Fibroblast of skin of right quadriceps (primary cell): ENCODE measurements around the gene TRMT6.

Source experiments
- DNase-seq: peaks from one replicate; pipeline ENCODE4 v3.0.0-alpha.2; 2013

Gene TRMT6

DNA sequence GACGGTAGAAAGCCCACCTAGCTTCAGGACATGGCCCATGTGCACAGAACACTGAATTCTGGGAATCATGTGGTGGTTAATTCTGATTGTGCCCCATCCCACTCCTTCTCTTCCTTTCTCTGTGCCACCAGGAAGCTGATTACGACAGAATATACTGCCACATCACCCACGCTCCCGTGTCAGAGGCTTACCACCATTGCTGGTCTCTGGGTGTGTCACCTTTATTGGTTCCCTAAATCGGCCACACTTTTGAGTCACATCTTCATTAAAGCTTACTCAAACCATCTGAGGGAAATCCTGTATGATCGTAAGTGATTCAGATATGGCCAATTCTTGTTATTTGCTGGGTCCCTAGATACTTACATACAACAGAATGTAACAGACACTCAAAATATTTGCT is 3.1 kb downstream of the TRMT6 start:
- no peak for DNase-seq

DNA sequence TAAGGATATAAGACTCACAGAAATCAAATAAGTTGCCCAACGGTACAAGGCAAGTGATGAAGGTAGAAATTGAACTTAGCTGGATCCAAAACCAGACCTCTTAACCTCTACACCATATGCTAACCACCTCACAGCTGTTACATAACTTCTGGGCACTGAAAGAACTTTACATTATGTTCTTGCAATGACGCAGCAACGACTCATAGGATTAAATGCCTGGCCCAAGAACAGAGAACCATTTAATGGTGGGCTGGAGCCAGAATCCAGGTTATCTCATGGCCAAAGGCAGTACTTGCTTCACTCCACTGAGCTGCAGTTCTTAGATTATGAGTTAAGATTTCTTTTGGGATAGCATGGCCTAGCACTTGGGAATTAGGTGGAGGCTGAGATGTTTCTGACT is 4.4 kb downstream of the TRMT6 start:
- DNase-seq = peak; percentile 71

DNA sequence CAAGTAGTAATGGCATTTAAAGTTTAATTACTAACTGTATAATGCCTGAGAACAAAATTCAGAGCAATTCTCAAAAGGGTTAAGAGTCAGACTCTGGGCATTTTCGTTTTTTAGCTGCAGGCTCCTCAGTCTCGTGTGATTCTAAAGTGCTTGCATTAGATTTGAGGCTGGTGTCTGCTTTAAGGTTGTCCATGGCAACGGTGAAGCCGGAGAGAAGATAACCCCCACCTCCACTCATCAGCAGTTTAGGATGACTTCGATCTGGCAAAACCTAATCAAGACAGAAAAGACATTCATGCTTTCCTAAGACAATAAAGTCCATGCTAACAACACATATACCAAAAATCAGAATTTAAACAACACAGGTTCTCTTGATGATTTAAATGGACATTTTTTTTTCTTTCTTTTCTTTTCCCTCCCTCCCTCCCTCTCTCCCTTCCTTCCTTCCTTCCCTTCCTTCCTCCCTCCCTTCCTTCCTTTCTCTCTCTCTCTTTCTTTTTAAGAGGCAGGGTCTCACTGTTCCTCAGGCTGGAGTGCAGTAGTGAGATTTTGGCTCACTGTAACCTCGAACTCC is 11.8 kb downstream of the TRMT6 start:
- DNase-seq = no peak

DNA sequence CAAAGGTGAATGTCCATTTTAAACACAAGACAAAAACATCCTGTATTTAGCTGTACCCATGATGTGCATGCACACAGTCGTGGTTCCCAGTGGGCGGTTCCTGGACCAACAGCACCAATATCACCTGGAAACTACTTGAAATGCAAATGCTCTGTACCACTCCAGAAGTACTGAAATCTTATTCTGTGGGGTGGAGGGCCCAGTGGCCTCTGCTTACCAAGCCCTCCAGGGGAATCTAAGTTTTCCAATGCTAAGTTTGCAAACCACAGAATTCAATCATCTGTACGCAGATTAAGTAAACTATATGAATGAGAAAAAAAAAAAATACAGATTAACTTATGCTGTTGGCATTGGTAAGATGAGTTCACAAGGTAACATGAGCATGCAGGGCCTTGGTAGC is 14.1 kb downstream of the TRMT6 start:
- no peak for DNase-seq

DNA sequence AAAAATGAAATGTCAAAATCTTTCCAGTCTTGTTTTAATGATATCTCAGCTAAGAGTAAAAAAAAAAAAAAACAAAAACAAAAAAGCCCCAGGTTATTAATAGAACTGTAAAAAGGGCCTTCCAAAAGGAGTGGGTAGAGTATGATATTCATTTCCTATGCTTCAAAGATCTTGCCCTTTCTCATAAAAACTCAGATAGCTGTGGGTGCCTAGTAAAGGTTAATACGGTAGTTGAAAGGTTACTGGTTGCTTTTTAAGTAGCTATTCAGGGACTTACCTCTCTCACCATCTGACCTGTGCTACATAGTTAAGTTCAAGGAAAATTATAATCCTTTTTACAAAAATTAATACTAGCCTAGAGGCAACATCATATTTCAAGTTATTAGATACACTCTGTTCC is 14.9 kb downstream of the TRMT6 start:
- DNase-seq = no peak

DNA sequence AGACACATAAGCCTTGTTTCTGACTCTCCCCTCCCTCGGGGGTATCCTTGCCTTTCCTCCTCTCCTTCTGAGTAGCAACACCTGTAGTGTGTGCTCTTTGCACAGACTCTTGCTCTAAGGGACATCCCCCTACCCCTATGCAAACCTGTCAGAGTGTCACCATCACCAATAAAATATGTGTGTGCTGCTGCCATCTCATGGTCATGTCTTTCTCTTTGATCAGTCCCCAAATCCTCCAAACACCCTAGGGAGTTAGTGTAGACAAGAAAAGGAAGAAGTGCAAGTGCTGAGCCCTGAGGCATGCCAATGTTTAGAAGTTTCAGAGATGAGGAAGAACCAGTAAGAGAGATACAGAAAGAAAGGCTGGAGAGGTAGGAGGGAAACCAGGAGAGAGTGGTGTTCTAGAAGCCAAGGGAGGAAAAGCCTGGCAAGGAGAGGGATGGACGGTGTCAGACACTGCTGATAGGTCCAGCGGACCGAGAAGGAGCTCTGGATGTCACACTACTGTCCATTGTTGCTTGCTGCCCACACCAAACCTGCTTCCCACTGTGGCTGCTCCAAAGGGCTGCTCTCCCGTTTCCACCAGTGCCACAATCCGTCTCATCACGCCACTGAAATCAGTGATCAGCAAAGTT is 16.4 kb downstream of the TRMT6 start:
- DNase-seq = no peak

DNA sequence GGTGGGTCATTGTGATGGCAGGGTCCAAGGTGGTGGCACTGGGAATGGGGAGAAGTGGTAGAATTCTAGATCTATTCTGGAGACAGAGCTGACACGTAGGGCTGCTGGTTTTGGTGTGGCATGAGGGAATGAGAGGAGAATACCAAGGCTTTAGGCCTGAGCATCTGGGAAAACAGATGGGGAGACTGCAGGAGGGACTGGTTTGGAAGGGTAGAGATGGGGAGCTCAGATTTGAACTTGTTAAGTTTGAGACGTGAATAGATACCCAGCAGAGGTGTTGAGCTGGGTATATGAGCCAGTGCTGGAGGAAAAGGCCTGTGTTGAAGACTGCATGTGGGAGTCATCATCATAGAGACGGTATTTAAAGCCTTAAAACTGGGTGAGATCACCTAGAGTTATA is 17.5 kb downstream of the TRMT6 start:
- no peak for DNase-seq

DNA sequence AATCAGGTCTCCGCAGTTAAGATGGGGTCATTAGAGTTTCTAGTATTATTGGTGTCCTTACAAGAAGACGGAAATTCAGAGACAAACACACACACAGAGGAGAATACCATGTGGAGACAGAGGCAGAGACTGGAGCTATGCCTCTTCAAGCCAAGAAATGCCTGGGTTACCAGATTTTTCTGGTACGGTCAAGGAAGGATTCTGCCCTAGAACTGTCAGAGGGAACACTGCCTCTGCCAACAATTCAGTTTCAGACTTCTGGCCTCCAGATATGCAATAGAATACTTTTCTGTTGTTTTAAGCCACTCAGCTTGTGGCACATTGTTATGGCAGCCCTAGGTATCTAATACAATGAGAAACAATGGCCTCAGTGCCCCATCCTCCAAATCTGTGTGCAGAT is 18.9 kb downstream of the TRMT6 start:
- DNase-seq = no peak

DNA sequence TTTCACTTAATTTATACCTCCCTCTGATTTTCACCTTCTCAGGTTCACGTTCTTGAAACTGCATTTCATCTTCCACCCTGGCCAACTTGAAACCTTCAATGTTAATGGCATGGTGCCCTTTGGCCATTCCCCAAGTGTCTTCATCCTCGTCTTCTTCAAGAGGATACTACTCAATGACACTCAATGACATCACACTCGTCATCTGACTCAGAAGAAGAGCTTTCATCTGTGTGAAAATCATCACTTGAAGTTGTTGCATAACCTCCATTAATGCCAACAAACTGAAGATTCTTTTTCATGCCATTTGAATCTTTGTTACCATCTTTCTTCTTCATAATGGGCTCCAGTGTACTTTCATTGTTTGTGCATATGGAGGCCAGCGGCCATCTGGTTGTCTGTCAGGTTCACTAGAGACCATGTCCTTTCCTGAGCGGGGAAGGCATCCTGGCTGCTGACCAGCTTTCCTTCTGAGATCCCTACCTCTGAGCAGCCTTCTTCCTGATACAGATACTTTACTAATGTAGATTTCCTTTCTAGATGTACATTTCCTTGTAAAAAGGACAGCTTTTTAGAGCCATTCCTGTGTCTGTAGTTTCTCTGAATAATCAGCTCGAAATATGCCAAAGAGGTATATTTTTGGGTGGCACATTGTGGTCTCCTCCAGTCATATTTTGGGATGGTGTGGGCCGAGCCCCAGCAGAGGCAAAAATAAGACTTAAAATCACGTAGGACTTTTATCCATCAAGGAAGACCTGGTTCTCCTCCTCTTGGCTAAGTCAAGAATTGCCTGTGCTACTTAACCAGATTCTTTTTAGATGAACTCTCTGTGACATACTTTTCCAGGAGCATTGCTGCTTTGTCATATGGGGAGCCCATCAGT is 21.3 kb downstream of the TRMT6 start:
- no peak for DNase-seq

DNA sequence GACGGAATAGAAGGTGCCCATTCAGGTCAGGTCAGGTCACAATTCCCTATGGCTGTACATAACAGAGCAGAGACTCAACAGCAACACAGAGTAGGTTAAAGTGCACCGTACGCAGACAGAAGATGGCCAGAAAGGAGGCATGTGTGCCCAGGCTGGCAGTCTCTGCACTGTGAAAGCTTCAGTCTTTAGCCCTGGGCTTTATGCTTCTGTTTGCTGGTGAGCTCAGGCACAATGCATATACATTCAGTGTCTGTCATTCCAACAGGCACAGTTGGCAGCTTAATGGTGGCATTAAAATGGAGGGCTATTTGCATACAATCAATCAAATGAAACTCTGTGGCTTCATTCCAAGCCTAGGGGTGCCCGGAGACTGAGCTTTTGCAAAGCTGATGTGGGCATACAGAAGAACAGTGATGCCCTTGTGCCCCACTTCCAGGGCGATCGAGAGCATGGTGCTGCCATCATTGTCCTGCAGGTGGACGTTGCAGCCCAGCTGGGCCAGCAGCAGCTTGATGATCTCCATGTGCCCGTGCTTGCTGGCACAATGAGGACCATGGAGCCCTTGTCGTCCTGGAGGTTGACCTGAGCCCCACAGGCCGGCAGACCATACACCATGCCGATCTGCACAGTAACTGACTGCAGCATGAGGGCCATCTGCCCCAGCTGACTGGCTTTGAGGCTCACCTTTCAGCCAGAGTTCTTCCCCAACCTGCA is 22.4 kb downstream of the TRMT6 start:
- DNase-seq = no peak

DNA sequence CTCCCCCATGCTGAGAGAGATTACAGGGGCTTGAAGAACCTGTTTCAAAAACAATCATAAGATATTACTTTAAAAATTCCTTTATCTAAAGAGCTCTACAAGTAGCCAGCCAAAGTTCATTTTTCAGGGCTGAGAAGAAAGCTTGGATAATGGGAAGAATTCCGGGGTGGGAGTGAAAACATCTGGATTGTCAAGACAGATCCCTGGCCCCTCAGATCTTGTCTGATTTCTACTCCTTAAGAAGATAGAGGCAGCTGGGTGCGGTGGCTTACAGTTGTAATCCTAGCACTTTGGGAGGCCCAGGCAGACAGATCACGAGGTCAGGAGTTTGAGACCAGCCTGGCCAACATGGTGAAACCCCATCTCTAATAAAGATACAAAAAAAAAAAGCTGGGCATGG is 24.8 kb downstream of the TRMT6 start:
- DNase-seq = no peak

DNA sequence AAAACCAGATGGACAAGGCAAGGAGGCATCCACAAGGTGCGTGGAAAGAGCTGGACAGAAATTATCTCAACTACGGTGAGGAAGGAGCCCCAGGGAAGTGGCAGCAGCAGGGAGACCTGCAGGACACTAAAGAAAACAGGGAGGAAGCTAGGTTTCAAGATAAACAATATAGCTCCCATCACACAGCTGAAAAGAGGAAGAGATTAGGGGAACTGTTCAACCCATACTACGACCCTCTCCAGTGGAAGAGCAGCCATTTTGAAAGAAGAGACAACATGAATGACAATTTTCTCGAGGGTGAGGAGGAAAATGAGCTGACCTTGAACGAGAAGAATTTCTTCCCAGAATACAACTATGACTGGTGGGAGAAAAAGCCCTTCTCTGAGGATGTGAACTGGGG is 26.8 kb downstream of the TRMT6 start:
- no peak for DNase-seq

DNA sequence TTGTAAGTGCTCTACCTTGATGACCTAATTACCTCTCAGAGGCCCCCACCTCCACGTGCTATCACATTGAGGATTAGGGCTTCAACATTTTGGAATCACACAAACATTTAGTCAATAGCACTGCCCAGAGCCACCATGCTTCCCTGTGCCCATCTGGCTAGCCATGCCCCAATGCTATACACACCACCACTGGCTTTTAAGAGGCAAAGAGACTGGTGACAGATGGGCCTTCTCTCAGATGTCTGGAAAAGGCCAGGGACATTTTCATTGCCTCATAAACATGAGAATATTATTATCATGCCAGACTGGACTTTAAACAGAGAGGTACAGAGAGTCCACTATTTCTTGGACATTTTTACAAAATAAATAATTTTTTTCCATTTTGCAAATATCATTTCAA is 29.8 kb downstream of the TRMT6 start:
- DNase-seq = no peak

DNA sequence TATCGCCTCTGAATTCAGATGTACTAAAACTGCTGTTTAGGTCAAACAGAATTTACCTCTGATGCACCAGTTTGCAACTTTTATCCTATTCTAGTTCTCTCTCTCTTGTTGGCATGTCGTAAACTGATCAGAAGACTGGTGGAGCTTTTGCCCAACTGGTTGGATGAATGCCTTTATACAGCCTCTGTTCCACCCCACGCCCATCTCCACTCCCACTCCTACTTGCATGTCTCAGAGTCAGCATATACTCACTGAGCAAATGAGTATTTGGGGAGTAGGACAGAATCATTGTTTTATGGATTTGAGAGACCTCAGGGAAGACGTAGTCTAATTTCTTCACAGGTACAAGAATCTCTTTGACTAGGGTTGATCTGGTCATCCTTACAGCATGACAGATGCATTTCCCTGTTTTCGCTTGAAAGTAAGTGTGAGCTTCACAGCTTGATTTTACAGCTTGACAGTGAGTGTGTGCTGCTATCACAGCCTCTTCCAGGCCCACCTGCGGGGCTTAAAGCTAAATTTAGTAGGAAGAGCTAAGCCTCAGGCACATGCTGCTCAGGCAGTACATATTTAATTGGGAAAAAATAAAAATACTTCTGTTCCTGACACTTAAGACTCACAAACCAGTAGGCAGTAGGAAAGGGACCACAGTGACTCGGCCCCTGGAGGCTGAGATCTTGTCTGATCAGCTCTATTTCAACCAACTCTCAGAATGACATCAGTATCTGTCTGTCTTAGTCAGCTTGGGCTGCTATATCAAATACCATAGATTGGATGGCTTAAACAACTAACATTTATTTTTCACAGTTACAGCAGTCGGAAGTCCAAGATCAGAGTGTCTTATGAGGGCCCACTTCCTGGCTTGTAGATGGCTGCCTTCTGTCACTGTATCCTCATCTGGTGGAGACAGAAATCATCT is 30.4 kb downstream of the TRMT6 start:
- DNase-seq = no peak

DNA sequence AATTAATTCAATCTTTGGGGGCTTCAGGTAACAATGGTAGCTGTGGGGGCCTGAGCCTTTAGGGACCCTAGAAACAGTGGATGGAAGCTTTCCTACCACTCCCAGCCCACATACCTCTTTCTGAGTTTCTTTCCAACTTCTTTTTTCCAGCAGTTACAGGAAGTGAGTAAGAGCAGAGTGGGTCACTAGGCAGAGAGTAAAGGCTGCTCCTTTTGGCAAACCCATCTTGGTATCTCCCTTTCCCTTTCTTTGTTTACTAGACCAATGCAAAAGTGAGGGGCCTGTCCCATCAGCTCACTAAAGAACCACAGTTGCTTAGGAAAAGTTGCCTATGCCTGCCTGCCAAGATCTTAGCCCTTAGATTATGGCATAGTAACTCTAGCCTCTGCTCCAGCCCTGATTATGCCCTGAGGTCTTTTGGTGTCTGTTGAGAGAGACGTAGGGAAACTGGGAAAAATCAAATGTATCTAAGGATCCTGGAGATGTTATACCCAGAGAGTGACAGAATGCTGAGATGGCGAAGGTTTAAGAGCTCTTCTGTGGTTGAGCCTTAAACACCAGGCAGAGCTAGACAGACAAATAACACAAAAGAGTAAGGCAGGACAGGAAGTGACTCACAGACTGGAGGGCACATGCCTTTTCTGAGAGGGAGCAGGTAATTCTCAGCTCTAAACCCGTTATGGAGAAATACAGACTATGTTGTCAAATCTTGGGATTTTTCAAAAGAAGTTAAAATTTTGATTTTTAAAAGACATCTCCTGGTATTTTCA is 31.3 kb downstream of the TRMT6 start:
- peak; percentile 13 for DNase-seq

DNA sequence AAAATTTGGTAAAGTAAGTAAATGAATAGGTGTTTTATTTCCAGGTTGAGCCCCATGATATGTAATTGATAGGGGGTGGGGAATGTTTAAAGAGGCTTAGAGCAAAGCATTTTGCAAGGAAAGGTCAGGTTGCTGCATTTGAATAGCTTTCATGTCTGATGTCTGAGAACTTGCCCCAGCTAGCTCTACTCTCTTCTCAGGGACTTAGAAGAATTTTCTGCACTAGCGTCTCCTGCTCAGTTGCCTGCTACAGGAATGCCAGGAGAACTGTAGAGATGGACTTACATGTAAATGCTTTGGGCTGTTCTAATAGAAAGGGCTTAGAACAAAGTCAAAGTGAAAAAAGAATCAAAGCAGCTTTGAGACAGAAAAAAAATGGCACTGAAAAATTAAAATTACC is 35.5 kb downstream of the TRMT6 start:
- no peak for DNase-seq

DNA sequence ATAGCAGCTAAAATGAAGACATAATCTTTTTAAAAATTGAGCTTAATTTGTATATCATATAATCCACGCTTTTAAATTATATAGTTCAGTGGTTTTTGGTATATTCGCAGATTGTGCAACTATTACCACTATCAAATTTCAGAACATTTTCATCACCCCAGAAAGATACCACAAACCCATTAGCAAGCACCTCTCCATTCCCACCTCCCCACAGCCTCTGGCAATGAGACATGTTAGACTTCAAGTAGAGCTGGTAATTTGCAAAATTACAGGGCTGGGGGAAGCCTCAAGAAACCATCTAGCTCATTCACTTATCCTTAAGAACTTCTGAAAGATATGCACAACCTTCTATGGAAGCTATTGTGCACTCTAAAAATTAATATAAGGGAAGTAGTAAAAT is 37.2 kb downstream of the TRMT6 start:
- no peak for DNase-seq

DNA sequence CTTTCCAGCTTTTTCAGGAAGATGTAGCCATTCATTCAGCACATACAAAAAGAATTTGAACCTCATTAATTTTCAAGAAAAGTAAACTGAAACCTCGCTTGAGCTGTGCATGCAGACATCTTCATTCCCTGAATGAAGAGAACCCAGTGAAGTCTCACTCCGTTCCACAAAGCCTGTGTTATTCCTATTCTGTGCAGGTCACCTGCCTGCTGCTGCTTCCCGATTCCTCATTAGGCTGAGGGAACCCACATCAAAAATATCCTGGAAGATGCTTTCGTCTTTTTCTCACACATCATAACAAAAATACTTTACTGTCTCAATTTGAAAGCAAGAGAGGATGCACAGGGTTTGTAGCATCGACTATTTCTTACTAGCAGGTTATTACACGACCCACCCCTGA is 40.1 kb downstream of the TRMT6 start:
- DNase-seq = no peak

DNA sequence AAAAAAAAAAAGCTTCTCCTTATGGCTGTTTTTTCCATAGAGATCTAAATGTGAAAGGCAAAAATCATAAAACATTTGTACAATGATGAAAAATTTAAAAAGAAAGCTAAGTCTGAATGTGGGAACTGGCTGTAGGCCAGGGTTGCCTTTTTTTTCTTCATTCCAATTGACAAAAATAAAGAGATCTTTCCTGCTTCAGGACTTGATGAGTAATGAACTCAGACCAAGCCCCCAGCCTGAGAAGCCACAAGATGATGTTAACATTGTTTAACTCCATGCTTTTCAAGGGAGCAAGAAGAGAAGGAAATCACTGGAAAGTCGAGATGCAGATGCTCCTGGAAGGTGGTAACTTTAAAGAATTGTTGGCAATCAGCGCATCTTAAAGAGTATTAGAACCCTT is 41.4 kb downstream of the TRMT6 start:
- DNase-seq = peak; percentile 2

DNA sequence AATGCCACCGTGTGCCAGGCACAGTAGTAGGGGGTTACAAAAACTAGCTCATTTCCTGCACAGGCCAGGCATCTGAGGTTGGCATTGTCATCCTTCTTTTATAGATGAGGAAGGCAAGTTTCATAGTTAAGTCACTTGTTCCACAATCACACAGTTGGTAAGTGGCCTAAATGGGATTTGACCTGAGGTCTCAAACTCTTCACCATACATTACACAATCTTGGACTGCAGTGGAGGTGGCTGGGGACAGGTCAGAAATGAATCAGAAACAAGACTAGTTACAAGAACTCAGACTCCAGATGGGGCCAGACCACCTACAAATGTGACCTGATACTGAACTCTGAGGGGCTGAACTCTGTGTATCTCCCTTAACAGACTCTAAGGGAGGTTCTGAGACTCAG is 49.4 kb downstream of the TRMT6 start:
- DNase-seq = no peak

DNA sequence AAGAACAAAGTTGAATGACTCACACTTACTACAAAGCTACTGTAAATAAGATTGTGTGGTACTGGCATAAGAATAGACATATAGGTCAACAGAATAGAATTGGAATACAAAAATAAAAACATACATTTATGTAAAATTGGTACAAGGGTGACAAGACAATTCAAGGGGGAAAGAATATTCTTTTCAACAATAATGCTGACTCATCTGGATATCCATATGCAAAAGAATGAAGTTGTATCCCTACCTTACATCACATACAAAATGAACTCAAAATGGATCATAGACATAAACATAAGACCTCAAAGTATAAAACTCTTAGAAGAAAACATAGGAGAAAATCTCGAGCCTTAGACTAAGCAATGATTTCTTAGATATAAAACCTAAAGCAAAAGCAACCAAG is 50.9 kb downstream of the TRMT6 start:
- no peak for DNase-seq

DNA sequence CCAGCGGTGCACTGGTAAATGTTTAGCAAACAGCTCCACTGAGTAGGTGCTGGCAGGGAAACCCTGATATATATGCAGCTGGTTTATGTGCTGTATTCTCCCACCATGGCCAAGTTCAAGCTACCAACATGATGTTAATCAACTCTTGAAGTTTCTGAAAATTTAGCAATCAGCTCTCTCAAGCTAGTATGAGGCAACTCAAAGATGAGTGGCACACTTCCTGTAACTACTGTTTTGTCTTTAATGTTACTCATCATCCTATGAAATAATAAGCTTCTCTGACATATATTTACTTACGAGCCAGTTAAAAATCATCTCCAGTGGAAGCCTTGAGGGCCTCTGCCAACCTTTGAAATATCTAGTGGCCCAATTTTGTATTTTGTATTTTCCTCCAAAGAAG is 54.7 kb downstream of the TRMT6 start:
- no peak for DNase-seq
